M059J (cell line): ENCODE data around the gene RDH14. TPM values are rescaled to one million over a fixed set of nuclear protein-coding genes. Genes with fewer than 3 reads are reported as not detected.

Source experiments
- DNase-seq: peaks from one replicate; pipeline ENCODE4 v3.0.0-alpha.2; 2012; ENCODE audit warnings: low read depth
- total RNA-seq: library from RNA; depleted of rRNA; stranded (reverse); fragments of >200 nt; shearing (Covaris generic); gene quantifications from 2 replicates; pipeline ENCODE4 v1.2.3, GENCODE V29; 2014; rRNA removed

The RDH14 gene
- total RNA-seq, 1 experiment from 2014 or later: 27.0 TPM

- no peak for DNase-seq
Observed at GRCh38 chr2:18522484-18523146, 37.8 kb downstream of the RDH14 start.

GRCh38 chr2:18520451-18521425 is 39.7 kb downstream of the RDH14 start:
- peak; percentile 60 for DNase-seq

- DNase-seq: no peak
Observed at GRCh38 chr2:18519914-18520450, 40.5 kb downstream of the RDH14 start.

GRCh38 chr2:18518116-18519111 is 42.0 kb downstream of the RDH14 start:
- DNase-seq: peak; percentile 58

- no peak for DNase-seq
Observed at GRCh38 chr2:18517386-18517785, 43.1 kb downstream of the RDH14 start.

GRCh38 chr2:18516112-18516511 is 44.3 kb downstream of the RDH14 start:
- DNase-seq: peak; percentile 70

GRCh38 chr2:18514526-18515461 is 45.7 kb downstream of the RDH14 start:
- no peak for DNase-seq

- DNase-seq: no peak
Observed at GRCh38 chr2:18510775-18511174, 49.7 kb downstream of the RDH14 start.

- no peak for DNase-seq
Observed at GRCh38 chr2:18506883-18507509, 53.5 kb downstream of the RDH14 start.

- peak; percentile 34 for DNase-seq
Observed at GRCh38 chr2:18505703-18506341, 54.6 kb downstream of the RDH14 start.

Other genes with a start within 250 kb of the RDH14 start
- not detected in 2 replicates for gene NT5C1B, start 28.9 kb upstream of the RDH14 start, total RNA-seq